ENCODE measurements around the gene ADGRG6. TPM values are rescaled to one million over a fixed set of nuclear protein-coding genes. Genes with fewer than 3 reads are reported as not detected.
A peak's percentile ranks its signal among the peaks of the same experiment; 100 is the strongest.

The ADGRG6 gene
- total RNA-seq (10 to 100 TPM in 2 of 9 donors, 1 to 10 TPM in 7; 3.7 to 24.6 (median 6.7) TPM), polyA plus RNA-seq (1 to 10 TPM in 2 of 3 donors, under 1 TPM in 1; 0.72 to 2.0 (median 1.0) TPM)
- long read RNA-seq, donor 1 = 0 reads
- long read RNA-seq, donor 2 = 0 reads
- long read RNA-seq, donor 3 = 0 reads
- long read RNA-seq, donor 4 = 0 reads
- long read RNA-seq, donor 5, partial matches to known transcripts = 0 of 1 reads
- long read RNA-seq, donor 5, other reads (novel, unspliced or antisense) = 1 of 1 reads
- long read RNA-seq, donor 6, partial matches to known transcripts = 0 of 2 reads
- long read RNA-seq, donor 6, other reads (novel, unspliced or antisense) = 2 of 2 reads
- long read RNA-seq, donor 7 = 0 reads
- long read RNA-seq, donor 8 = 0 reads
- long read RNA-seq, donor 9, partial matches to known transcripts = 0 of 1 reads
- long read RNA-seq, donor 9, other reads (novel, unspliced or antisense) = 0 of 1 reads
- long read RNA-seq, donor 10, partial matches to known transcripts = 0 of 1 reads
- long read RNA-seq, donor 10, other reads (novel, unspliced or antisense) = 0 of 1 reads

GRCh38 chr6:142301651-142302391 is at the start of gene ADGRG6:
Gene ADGRG6, plus strand, starts transcription at chr6:142302007. Its CDS starts 323 bp downstream, at chr6:142302330.
- H3K27ac ChIP-seq = peak within 1 kb of the TSS in 2 of 5 donors; percentile 34 to 75
- DNase-seq = peak in 5 of 7 donors; percentile 13 to 29 (median 22)

GRCh38 chr6:142254513-142254912 is 47.3 kb upstream of the ADGRG6 start:
- intact Hi-C loops (cut with DNase I) = no loop called here
- DNase-seq = no peak
- Histone ChIP-seq H3K36me3 (replicated peaks in 1 of 2) (no peaks in the 10 kb centered on the region), H3K4me1 (replicated peaks in 1 of 2) (no peaks in the 10 kb centered on the region), H3K4me3 (no peak overlapping the region), H3K27me3 (no peaks in the 10 kb centered on the region), H3K9me3 (replicated peaks in 1 of 3) (no peaks in the 10 kb centered on the region), H3K27ac (no peak overlapping the region)
- 68 to 77% (median 70%) methylated on average over 6 of the region's 6 CpGs for WGBS, 4 donors
- TF ChIP-seq CTCF (IDR thresholded peaks at IDR 0.05) (no peak), POLR2A (IDR thresholded peaks at IDR 0.05) (no peak)

More at GRCh38 chr6:142301651-142302391, at the start of gene ADGRG6:
- Histone ChIP-seq H3K4me1 (replicated peaks in 1 of 2) (no peaks in the 10 kb centered on the region), H3K27me3 (peaks cover 7% of the 10 kb centered on the region), H3K4me3 (peak within 1 kb of the TSS in 1 of 4 donors; percentile 55), H3K9me3 (replicated peaks in 1 of 3) (no peaks in the 10 kb centered on the region), H3K36me3 (replicated peaks in 1 of 2) (no peaks in the 10 kb centered on the region)
- TF ChIP-seq POLR2A (IDR thresholded peaks at IDR 0.05) = no peak
- TF ChIP-seq CTCF (IDR thresholded peaks at IDR 0.05) = no peak
- intact Hi-C loops (cut with DNase I) = no loop called here
- WGBS, 4 donors = 1 to 2% (median 2%) methylated on average over 12 to 69 of the region's 69 CpGs

- WGBS, 4 donors = 39 to 56% (median 44%) methylated on average over 2 of the region's 2 CpGs
- Histone ChIP-seq H3K27ac (no peak overlapping the region), H3K4me3 (no peak overlapping the region), H3K27me3 (no peaks in the 10 kb centered on the region), H3K36me3 (replicated peaks in 1 of 2) (no peaks in the 10 kb centered on the region), H3K9me3 (replicated peaks in 1 of 3) (no peaks in the 10 kb centered on the region), H3K4me1 (replicated peaks in 1 of 2) (no peaks in the 10 kb centered on the region)
- intact Hi-C loops (cut with DNase I) = no loop called here
- TF ChIP-seq CTCF (IDR thresholded peaks at IDR 0.05) (no peak), POLR2A (IDR thresholded peaks at IDR 0.05) (no peak)
- no peak for DNase-seq
Measured at GRCh38 chr6:142255785-142256184, 46.0 kb upstream of the ADGRG6 start.

DNA sequence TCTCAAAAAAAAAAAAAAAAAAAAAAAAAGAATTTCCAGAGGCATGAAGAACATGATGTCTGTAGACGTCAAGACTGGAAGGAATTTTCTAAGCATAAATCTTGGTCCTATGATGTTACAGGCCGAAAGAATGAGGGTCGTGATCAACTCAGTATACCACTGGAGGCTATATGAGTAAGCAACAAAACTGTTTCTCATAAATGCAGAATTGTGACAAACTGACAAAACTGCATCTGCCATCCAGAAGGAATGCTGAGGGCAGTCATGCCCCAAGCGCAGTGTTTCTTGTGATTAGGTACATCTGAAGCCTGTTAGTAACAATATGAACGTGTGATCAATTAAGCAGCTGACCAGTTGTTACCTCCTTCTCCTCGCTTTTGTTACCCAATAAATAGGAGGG is 43.5 kb upstream of the ADGRG6 start:
- WGBS, 4 donors = 78 to 86% (median 81%) methylated on average over 6 of the region's 6 CpGs
- Histone ChIP-seq H3K4me1 (replicated peaks in 1 of 2) (no peaks in the 10 kb centered on the region), H3K27me3 (no peaks in the 10 kb centered on the region), H3K4me3 (no peak overlapping the region), H3K36me3 (replicated peaks in 1 of 2) (no peaks in the 10 kb centered on the region), H3K27ac (no peak overlapping the region), H3K9me3 (replicated peaks in 1 of 3) (no peaks in the 10 kb centered on the region)
- intact Hi-C loops (cut with DNase I) = no loop called here
- no peak for TF ChIP-seq CTCF (IDR thresholded peaks at IDR 0.05)
- TF ChIP-seq POLR2A (IDR thresholded peaks at IDR 0.05) = no peak
- no peak for DNase-seq
